ENCODE data around the gene ARL6IP1. TPM values are rescaled to one million over a fixed set of nuclear protein-coding genes. Genes with fewer than 3 reads are reported as not detected.
A peak's percentile ranks its signal among the peaks of the same experiment; 100 is the strongest.

Gene ARL6IP1
- total and polyA plus RNA-seq, 2 of the 13 experiments (the other 11 are each of a cell fraction or from before 2014, with no cell fraction given), result 263 to 373 TPM

GRCh38 chr16:18789850-18790706 is 11.3 kb downstream of the ARL6IP1 start, which contains the start of gene RPS15A (continued):
- TF ChIP-seq ZNF704 (CRISPR knock-in tag; IDR thresholded peaks at IDR 0.05; ENCODE audit: borderline replicate concordance) (peak; percentile 99), ZNF414 (CRISPR knock-in tag; IDR thresholded peaks at IDR 0.05) (peak; percentile 97), ATF2 (CRISPR knock-in tag; IDR thresholded peaks at IDR 0.05) (peak; percentile 89; the same call in 1 of the 2 replicates), ZKSCAN1 (IDR thresholded peaks at IDR 0.05; ENCODE audit: low read length) (peak; percentile 38), CC2D1A (CRISPR knock-in tag; IDR thresholded peaks at IDR 0.05) (no peak), ZBTB26 (CRISPR knock-in tag; IDR thresholded peaks at IDR 0.05; ENCODE audit: borderline replicate concordance) (peak; percentile 92), ZGPAT (CRISPR knock-in tag; IDR thresholded peaks at IDR 0.05) (peak; percentile 99), PHF20 (CRISPR knock-in tag; IDR thresholded peaks at IDR 0.05) (peak; percentile 90), HHEX (CRISPR knock-in tag; IDR thresholded peaks at IDR 0.05) (peak; percentile 48), ZNF362 (CRISPR knock-in tag; IDR thresholded peaks at IDR 0.05; ENCODE audit: borderline replicate concordance) (peak; percentile 95), ZFP41 (CRISPR knock-in tag; IDR thresholded peaks at IDR 0.05; ENCODE audit: borderline replicate concordance) (peak; percentile 85), ZNF749 (CRISPR knock-in tag; IDR thresholded peaks at IDR 0.05; ENCODE audit: borderline replicate concordance) (peak; percentile 94), NFRKB (IDR thresholded peaks at IDR 0.05) (peak; percentile 98), ZBTB43 (CRISPR knock-in tag; conservative IDR thresholded peaks at IDR 0.05) (0 out of 2 replicates have a peak, but pooled peaks have one; percentile 46), TBX3 (IDR thresholded peaks at IDR 0.05; ENCODE audit: borderline replicate concordance) (peak; percentile 30; the same call in 1 of the 2 replicates), LCORL (IDR thresholded peaks at IDR 0.05) (no peak), LCORL (CRISPR knock-in tag; IDR thresholded peaks at IDR 0.05) (peak; percentile 81), ZMYM3 (CRISPR knock-in tag; IDR thresholded peaks at IDR 0.05) (peak; percentile 89), CHD2 (IDR thresholded peaks at IDR 0.05; ENCODE audit: low read depth, low read length) (peak; percentile 96), ZNF614 (CRISPR knock-in tag; IDR thresholded peaks at IDR 0.05; ENCODE audit: borderline replicate concordance) (no peak; the same call in 1 of the 2 replicates), KDM5A (IDR thresholded peaks at IDR 0.05; ENCODE audit: borderline replicate concordance, low read length) (peak; percentile 92)
